Activated CD4-positive, alpha-beta T cell treated with anti-CD3 and anti-CD28 coated beads, Interleukin-2, Interleukin-6, amounts not matched to agents 100 ng/mL and 50 ng/mL, durations not matched to agents 16 hours and 8 hours (primary cell): Measurements from ENCODE around the gene C5.
"Not testable (repeated sequence)": the region's sequence is repeated elsewhere in the genome, so short reads cannot be mapped to it uniquely, and the experiment has no call there.

ENCODE experiments used
- DNase-seq: peaks from one replicate; pipeline ENCODE4 v3.0.0-alpha.2; 2020

The C5 gene

GRCh38 chr9:121048175-121048574 is 1.9 kb downstream of the C5 start:
- no peak for DNase-seq

GRCh38 chr9:121038804-121039203 is 11.3 kb downstream of the C5 start:
- no peak for DNase-seq

GRCh38 chr9:121038362-121038761 is 11.7 kb downstream of the C5 start:
- DNase-seq: no peak

GRCh38 chr9:121035717-121036116 is 14.4 kb downstream of the C5 start:
- not testable (repeated sequence) for DNase-seq

- no peak for DNase-seq
Measured at GRCh38 chr9:121034529-121034928, 15.5 kb downstream of the C5 start.

GRCh38 chr9:121029469-121029868 is 20.6 kb downstream of the C5 start:
- DNase-seq: no peak

GRCh38 chr9:121028285-121028684 is 21.8 kb downstream of the C5 start:
- not testable (repeated sequence) for DNase-seq

- DNase-seq: no peak
Measured at GRCh38 chr9:121026768-121027167, 23.3 kb downstream of the C5 start.

GRCh38 chr9:121026260-121026691 is 23.8 kb downstream of the C5 start:
- DNase-seq: no peak

GRCh38 chr9:121024237-121024636 is 25.8 kb downstream of the C5 start:
- no peak for DNase-seq

GRCh38 chr9:121023064-121023463 is 27.0 kb downstream of the C5 start:
- DNase-seq: no peak

- DNase-seq: no peak
Measured at GRCh38 chr9:121021301-121021700, 28.8 kb downstream of the C5 start.

- no peak for DNase-seq
Measured at GRCh38 chr9:121019273-121019672, 30.8 kb downstream of the C5 start.

- DNase-seq: no peak
Measured at GRCh38 chr9:121013911-121014310, 36.2 kb downstream of the C5 start.

GRCh38 chr9:121009650-121010049 is 40.4 kb downstream of the C5 start:
- DNase-seq: peak; percentile 14

- DNase-seq: no peak
Measured at GRCh38 chr9:120999317-120999716, 50.8 kb downstream of the C5 start.

GRCh38 chr9:120998111-120998510 is 52.0 kb downstream of the C5 start:
- DNase-seq: no peak

- DNase-seq: no peak
Measured at GRCh38 chr9:120997502-120997901, 52.6 kb downstream of the C5 start.

- DNase-seq: no peak
Measured at GRCh38 chr9:120996409-120996808, 53.7 kb downstream of the C5 start.

GRCh38 chr9:120989065-120989464 is 61.0 kb downstream of the C5 start:
- no peak for DNase-seq

- DNase-seq: peak; percentile 13
Measured at GRCh38 chr9:120985819-120986222, 64.3 kb downstream of the C5 start.

GRCh38 chr9:120983259-120983837 is 66.7 kb downstream of the C5 start:
- no peak for DNase-seq

- no peak for DNase-seq
Measured at GRCh38 chr9:120982836-120983235, 67.2 kb downstream of the C5 start.

GRCh38 chr9:120980951-120981350 is 69.1 kb downstream of the C5 start:
- DNase-seq: no peak

- no peak for DNase-seq
Measured at GRCh38 chr9:120979797-120980196, 70.3 kb downstream of the C5 start.

- no peak for DNase-seq
Measured at GRCh38 chr9:120978987-120979386, 71.1 kb downstream of the C5 start.
